ENCODE data around the gene SLC22A12.

Gene SLC22A12

DNA sequence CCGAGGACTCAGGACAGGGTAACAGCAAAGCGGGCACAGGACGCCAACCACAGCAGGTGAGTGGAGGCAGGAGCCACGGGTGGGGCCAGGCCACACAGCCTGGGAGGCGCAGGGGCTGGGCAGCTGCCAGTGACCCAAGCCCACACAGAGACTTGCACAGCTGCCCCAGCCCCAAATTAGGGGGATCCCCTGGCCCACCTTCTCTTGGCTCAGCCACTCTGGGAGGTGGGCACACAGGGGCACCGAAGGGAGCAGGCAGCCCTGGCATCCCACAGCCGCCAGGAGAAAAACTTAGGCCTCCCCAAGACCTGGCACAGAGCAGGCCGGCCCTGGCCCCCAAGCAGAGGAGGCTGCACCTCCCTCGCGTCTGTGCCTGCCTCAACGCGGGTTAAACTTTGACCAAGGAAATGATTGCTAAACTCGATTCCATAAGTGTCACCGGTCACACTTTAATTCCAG lies at the start of gene SLC22A12:
Gene SLC22A12, plus strand, starts transcription at position 458 of the 459 bp plus-strand sequence. CDS start 337 bp downstream, outside the sequence.
- no peak for DNase-seq (ENCODE audit: low read depth)
- TF ChIP-seq, protein P1, sequence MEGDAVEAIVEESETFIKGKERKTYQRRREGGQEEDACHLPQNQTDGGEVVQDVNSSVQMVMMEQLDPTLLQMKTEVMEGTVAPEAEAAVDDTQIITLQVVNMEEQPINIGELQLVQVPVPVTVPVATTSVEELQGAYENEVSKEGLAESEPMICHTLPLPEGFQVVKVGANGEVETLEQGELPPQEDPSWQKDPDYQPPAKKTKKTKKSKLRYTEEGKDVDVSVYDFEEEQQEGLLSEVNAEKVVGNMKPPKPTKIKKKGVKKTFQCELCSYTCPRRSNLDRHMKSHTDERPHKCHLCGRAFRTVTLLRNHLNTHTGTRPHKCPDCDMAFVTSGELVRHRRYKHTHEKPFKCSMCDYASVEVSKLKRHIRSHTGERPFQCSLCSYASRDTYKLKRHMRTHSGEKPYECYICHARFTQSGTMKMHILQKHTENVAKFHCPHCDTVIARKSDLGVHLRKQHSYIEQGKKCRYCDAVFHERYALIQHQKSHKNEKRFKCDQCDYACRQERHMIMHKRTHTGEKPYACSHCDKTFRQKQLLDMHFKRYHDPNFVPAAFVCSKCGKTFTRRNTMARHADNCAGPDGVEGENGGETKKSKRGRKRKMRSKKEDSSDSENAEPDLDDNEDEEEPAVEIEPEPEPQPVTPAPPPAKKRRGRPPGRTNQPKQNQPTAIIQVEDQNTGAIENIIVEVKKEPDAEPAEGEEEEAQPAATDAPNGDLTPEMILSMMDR (IDR thresholded peaks at IDR 0.05; ENCODE audit: insufficient read depth, low read depth, low read length, missing control alignments): no peak
- no peak within 1 kb of the TSS for H3K4me3 ChIP-seq (ENCODE audit: low read depth, low read length)

- no peak overlapping the region for H3K4me3 ChIP-seq (ENCODE audit: low read depth, low read length)
- DNase-seq (ENCODE audit: low read depth): no peak
- TF ChIP-seq, protein P1 (IDR thresholded peaks at IDR 0.05; ENCODE audit: insufficient read depth, low read depth, low read length, missing control alignments): no peak
These were observed 48.6 kb upstream of the SLC22A12 start for GRCh38 chr11:64542172-64543125.

- DNase-seq (ENCODE audit: low read depth): no peak
- H3K4me3 ChIP-seq (ENCODE audit: low read depth, low read length): no peak overlapping the region
- TF ChIP-seq, protein P1 (IDR thresholded peaks at IDR 0.05; ENCODE audit: insufficient read depth, low read depth, low read length, missing control alignments): no peak
These were observed 47.2 kb upstream of the SLC22A12 start for GRCh38 chr11:64543818-64544217.

GRCh38 chr11:64544616-64545296 lies 46.3 kb upstream of the SLC22A12 start:
- DNase-seq (ENCODE audit: low read depth): no peak
- TF ChIP-seq, protein P1 (IDR thresholded peaks at IDR 0.05; ENCODE audit: insufficient read depth, low read depth, low read length, missing control alignments): no peak
- H3K4me3 ChIP-seq (ENCODE audit: low read depth, low read length): no peak overlapping the region

DNA sequence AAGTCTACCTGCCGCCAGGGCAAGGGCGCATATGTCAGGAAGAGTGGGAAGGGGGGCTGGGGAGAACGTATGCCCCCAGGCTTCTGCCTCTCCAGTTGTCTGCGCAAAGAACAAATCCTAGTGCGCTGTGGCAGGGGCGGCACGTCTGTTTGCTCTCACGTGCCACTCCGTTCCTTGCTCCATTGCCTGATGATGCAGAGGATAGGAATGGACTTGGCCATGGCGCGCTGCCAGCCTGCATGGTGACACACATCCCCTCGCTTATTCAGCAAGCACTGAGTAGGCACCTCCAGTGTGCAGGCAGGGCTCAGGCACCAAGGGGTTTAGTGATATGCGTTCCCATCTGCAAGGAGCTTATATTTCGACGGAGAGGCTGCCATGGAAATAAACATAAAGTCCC lies 45.4 kb upstream of the SLC22A12 start:
- TF ChIP-seq, protein P1 (IDR thresholded peaks at IDR 0.05; ENCODE audit: insufficient read depth, low read depth, low read length, missing control alignments): no peak
- no peak for DNase-seq (ENCODE audit: low read depth)
- H3K4me3 ChIP-seq (ENCODE audit: low read depth, low read length): no peak overlapping the region

GRCh38 chr11:64546176-64546575 lies 44.8 kb upstream of the SLC22A12 start:
- TF ChIP-seq, protein P1 (IDR thresholded peaks at IDR 0.05; ENCODE audit: insufficient read depth, low read depth, low read length, missing control alignments): no peak
- DNase-seq (ENCODE audit: low read depth): no peak
- no peak overlapping the region for H3K4me3 ChIP-seq (ENCODE audit: low read depth, low read length)
